Breast epithelium (tissue), 3 donors: Measurements from ENCODE around the gene ASMT.
"Not testable (repeated sequence)": the region's sequence is repeated elsewhere in the genome, so short reads cannot be mapped to it uniquely, and the experiment has no call there.

ENCODE experiments used
- POLR2A ChIP-seq: fragments of 450-650 bp; IDR thresholded peaks from one replicate; pipeline ENCODE4 v1.6.1; 2016; ENCODE audit warnings: antibody characterized with exemption, mild to moderate bottlenecking, moderate library complexity
- POLR2AphosphoS5 ChIP-seq, 3 donors: sonication (generic); formaldehyde crosslinking; IDR thresholded peaks; one replicate each; pipeline ENCODE4 v1.6.1; 2017; ENCODE audit warnings: antibody characterized with exemption in 3 of 3
- TF ChIP-seq, protein P1 (sequence below), 3 donors: fragments of 450-650 bp; IDR thresholded peaks; one replicate each; pipeline ENCODE4 v1.5.1; 2016 to 2017; ENCODE audit warnings: antibody characterized with exemption in 3 of 3, mild to moderate bottlenecking in 3 of 3, moderate library complexity in 3 of 3

DNA sequence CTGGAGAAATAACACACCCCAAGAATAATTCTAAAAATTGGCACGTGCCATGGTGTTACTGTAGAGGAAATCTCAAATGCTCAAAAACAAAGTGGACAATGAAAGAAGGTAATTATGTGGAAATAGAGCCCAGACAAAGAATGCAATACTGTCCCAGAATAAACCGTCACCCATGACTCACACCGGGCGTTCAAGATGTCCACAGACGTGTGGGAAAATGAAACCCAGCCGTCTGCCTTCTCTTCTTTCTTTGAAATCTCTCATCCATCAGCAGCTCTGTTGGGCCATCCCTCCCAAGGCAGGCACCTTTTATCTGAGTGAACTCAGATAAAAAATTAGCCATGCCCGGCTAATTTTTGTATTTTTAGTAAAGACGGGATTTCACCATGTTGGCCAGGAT, 70.0 kb downstream of the ASMT start:
- TF ChIP-seq, protein P1, sequence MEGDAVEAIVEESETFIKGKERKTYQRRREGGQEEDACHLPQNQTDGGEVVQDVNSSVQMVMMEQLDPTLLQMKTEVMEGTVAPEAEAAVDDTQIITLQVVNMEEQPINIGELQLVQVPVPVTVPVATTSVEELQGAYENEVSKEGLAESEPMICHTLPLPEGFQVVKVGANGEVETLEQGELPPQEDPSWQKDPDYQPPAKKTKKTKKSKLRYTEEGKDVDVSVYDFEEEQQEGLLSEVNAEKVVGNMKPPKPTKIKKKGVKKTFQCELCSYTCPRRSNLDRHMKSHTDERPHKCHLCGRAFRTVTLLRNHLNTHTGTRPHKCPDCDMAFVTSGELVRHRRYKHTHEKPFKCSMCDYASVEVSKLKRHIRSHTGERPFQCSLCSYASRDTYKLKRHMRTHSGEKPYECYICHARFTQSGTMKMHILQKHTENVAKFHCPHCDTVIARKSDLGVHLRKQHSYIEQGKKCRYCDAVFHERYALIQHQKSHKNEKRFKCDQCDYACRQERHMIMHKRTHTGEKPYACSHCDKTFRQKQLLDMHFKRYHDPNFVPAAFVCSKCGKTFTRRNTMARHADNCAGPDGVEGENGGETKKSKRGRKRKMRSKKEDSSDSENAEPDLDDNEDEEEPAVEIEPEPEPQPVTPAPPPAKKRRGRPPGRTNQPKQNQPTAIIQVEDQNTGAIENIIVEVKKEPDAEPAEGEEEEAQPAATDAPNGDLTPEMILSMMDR (IDR thresholded peaks at IDR 0.05) = not testable (repeated sequence)
- not testable (repeated sequence) for TF ChIP-seq POLR2AphosphoS5 (IDR thresholded peaks at IDR 0.05); POLR2A
